GM23338 (cell line): ENCODE measurements around the gene SLCO3A1. TPM values are rescaled to one million over a fixed set of nuclear protein-coding genes. Genes with fewer than 3 reads are reported as not detected.

Source experiments
- ATAC-seq: fragments of 200-7000 bp; cut with Tn5 transposase; 3 replicates; pipeline ENCODE4 v1.9.1; 2020
- DNase-seq: peaks from one replicate; pipeline ENCODE4 v3.0.0-alpha.2; 2015; ENCODE audit warnings: low spot score
- H2AFZ ChIP-seq: fragments of 200-600 bp; sonication (generic); 2 replicates; pipeline ENCODE4 v1.8.0; 2016; ENCODE audit warnings: antibody characterized with exemption, mild to moderate bottlenecking, moderate library complexity
- H3F3A ChIP-seq: fragments of 200-600 bp; sonication (generic); replicated peaks from 2 replicates; pipeline ENCODE4 v1.8.0; 2017; ENCODE audit warnings: antibody characterized with exemption, mixed run types, low read depth
- H3K27ac ChIP-seq: fragments of 200-600 bp; sonication (generic); 2 replicates; pipeline ENCODE4 v1.6.1; 2016; ENCODE audit warnings: low read depth
- H3K27me3 ChIP-seq: fragments of 200-600 bp; sonication (generic); 2 replicates; pipeline ENCODE4 v1.8.0; 2016; ENCODE audit warnings: mild to moderate bottlenecking, mixed run types, moderate library complexity; ENCODE audit not compliant: insufficient read depth
- H3K36me3 ChIP-seq: fragments of 200-600 bp; sonication (generic); 2 replicates; pipeline ENCODE4 v1.8.0; 2016; ENCODE audit warnings: mild to moderate bottlenecking; ENCODE audit not compliant: insufficient read depth
- H3K4me1 ChIP-seq: fragments of 200-600 bp; sonication (generic); 2 replicates; pipeline ENCODE4 v1.8.0; 2016; ENCODE audit warnings: mild to moderate bottlenecking, moderate library complexity; ENCODE audit not compliant: insufficient read depth
- H3K4me2 ChIP-seq: fragments of 200-600 bp; sonication (generic); 2 replicates; pipeline ENCODE4 v1.7.1; 2017; ENCODE audit warnings: mixed run types
- H3K4me3 ChIP-seq: fragments of 200-600 bp; sonication (generic); 2 replicates; pipeline ENCODE4 v1.6.1; 2016; ENCODE audit warnings: mixed run types
- H3K79me2 ChIP-seq: fragments of 200-600 bp; sonication (generic); replicated peaks from 2 replicates; pipeline ENCODE4 v1.8.0; 2017; ENCODE audit warnings: mild to moderate bottlenecking; ENCODE audit not compliant: insufficient read depth
- H3K9me2 ChIP-seq: fragments of 200-600 bp; sonication (generic); 2 replicates; pipeline ENCODE4 v1.8.0; 2017; ENCODE audit not compliant: insufficient read depth
- H4K20me1 ChIP-seq: fragments of 200-600 bp; sonication (generic); replicated peaks from 2 replicates; pipeline ENCODE4 v1.8.0; 2017; ENCODE audit warnings: mild to moderate bottlenecking; ENCODE audit not compliant: insufficient read depth
- H3K27ac Mint-ChIP-seq: 2 replicates; pipeline ENCODE4 v1.8.0; 2020; ENCODE audit warnings: inconsistent platforms, mild to moderate bottlenecking, moderate library complexity, mixed read lengths
- H3K27me3 Mint-ChIP-seq: 3 replicates; pipeline ENCODE4 v1.8.0; 2022; ENCODE audit warnings: low read depth, mild to moderate bottlenecking, moderate library complexity, mixed read lengths, inconsistent platforms; ENCODE audit not compliant: insufficient read depth, poor library complexity
- H3K36me3 Mint-ChIP-seq: 3 replicates; pipeline ENCODE4 v1.8.0; 2021; ENCODE audit warnings: low read depth, mild to moderate bottlenecking, inconsistent platforms, moderate library complexity, mixed read lengths
- H3K4me1 Mint-ChIP-seq: 3 replicates; pipeline ENCODE4 v1.8.0; 2020; ENCODE audit warnings: mild to moderate bottlenecking, inconsistent platforms, mixed read lengths
- H3K4me3 Mint-ChIP-seq: 3 replicates; pipeline ENCODE4 v1.8.0; 2021; ENCODE audit warnings: moderate library complexity, mild to moderate bottlenecking, inconsistent platforms, mixed read lengths
- H3K9me3 Mint-ChIP-seq: 3 replicates; pipeline ENCODE4 v1.8.0; 2020; ENCODE audit warnings: moderate library complexity, mild to moderate bottlenecking, inconsistent platforms, mixed read lengths
- CTCF ChIP-seq, 2 experiments: fragments of 200-600 bp in 1 of 2; sonication (generic) in 1 of 2; conservative IDR thresholded peaks; 2 replicates each; pipeline versions ENCODE4 v1.5.1 to v1.6.1; 2016 to 2017; ENCODE audit warnings: antibody characterized with exemption in 2 of 2, low read depth in 2 of 2, mild to moderate bottlenecking in 2 of 2, moderate library complexity in 1 of 2
- ETS1 ChIP-seq: IDR thresholded peaks from 2 replicates; pipeline ENCODE4 v1.6.1; 2016; ENCODE audit warnings: antibody characterized with exemption
- ZNF331 ChIP-seq: fragments of 250-450 bp; sonication (Bioruptor Pico); IDR thresholded peaks from 2 replicates; pipeline ENCODE4 v1.5.0; 2020; ENCODE audit warnings: low read depth, mild to moderate bottlenecking, moderate library complexity
- ZNF462 ChIP-seq: fragments of 250-450 bp; sonication (Bioruptor Pico); IDR thresholded peaks from 2 replicates; pipeline ENCODE4 v1.5.0; 2020; ENCODE audit warnings: mild to moderate bottlenecking, moderate library complexity
- polyA plus RNA-seq: library from polyadenylated mRNA; unstranded; fragments of >200 nt; fragmentation: Nextera tagmentation; extraction: Ambion mirVana; gene quantifications from 2 replicates; pipeline ENCODE4 v1.2.1, GENCODE V29; 2016
- total RNA-seq: library from RNA; depleted of rRNA; stranded (reverse); fragments of >200 nt; shearing (Covaris generic); gene quantifications from 2 replicates; pipeline ENCODE4 v1.2.3, GENCODE V29; 2014

SLCO3A1 gene
- total and polyA plus RNA-seq, 2 experiments from 2014 or later, result 7.3 to 9.4 TPM

GRCh38 chr15:92023965-92024364 lies 170.5 kb downstream of the SLCO3A1 start:
- no peak overlapping the region for H3K4me3 Mint-ChIP-seq
- Histone ChIP-seq H3K27ac (no peak overlapping the region), H3K27me3 (no peaks in the 10 kb centered on the region), H3K36me3 (no peaks in the 10 kb centered on the region), H3K9me2 (no peaks in the 10 kb centered on the region), H3K4me2 (no peak overlapping the region), H3K4me1 (no peaks in the 10 kb centered on the region; the same call in 1 of the 2 replicates), H2AFZ (no peak overlapping the region), H4K20me1 (no peaks in the 10 kb centered on the region; the same call in 1 of the 2 replicates), H3K79me2 (peaks cover under 1% of the 10 kb centered on the region; the same call in 1 of the 2 replicates), H3F3A (no peaks in the 10 kb centered on the region), H3K4me3 (no peak overlapping the region)
- TF ChIP-seq CTCF (conservative IDR thresholded peaks at IDR 0.05; ENCODE audit: low read depth in 2 of 2) (no peak), ZNF462 (no peak)
- H3K27ac Mint-ChIP-seq, result no peak overlapping the region; the same call in 1 of the 2 replicates
- ATAC-seq (no peak), DNase-seq (no peak)
- no peaks in the 10 kb centered on the region for H3K36me3 Mint-ChIP-seq
- H3K4me1 Mint-ChIP-seq, result peaks cover 5% of the 10 kb centered on the region; the same call in 2 of the 3 replicates
- H3K9me3 Mint-ChIP-seq, result no peaks in the 10 kb centered on the region
- H3K27me3 Mint-ChIP-seq, result no peaks in the 10 kb centered on the region

- H3K27ac Mint-ChIP-seq, result no peak overlapping the region
- ATAC-seq, result no peak
- H3K36me3 Mint-ChIP-seq, result no peaks in the 10 kb centered on the region
Measured at GRCh38 chr15:92025706-92026270, 172.3 kb downstream of the SLCO3A1 start.

More at GRCh38 chr15:92025706-92026270, 172.3 kb downstream of the SLCO3A1 start:
- no peaks in the 10 kb centered on the region for H3K27me3 ChIP-seq
- H3K36me3 ChIP-seq, result no peaks in the 10 kb centered on the region
- DNase-seq, result no peak
- H2AFZ ChIP-seq, result no peak overlapping the region
- H4K20me1 ChIP-seq, result no peaks in the 10 kb centered on the region; the same call in 1 of the 2 replicates
- no peak overlapping the region for H3K4me2 ChIP-seq
- no peaks in the 10 kb centered on the region for H3K9me2 ChIP-seq
- no peaks in the 10 kb centered on the region for H3F3A ChIP-seq
- Mint-ChIP-seq H3K9me3 (no peaks in the 10 kb centered on the region), H3K4me3 (no peak overlapping the region), H3K4me1 (peaks cover 7% of the 10 kb centered on the region), H3K27me3 (no peaks in the 10 kb centered on the region)
- no peak overlapping the region for H3K4me3 ChIP-seq
- H3K79me2 ChIP-seq, result peaks cover 7% of the 10 kb centered on the region; the same call in 1 of the 2 replicates
- no peaks in the 10 kb centered on the region; the same call in 1 of the 2 replicates for H3K4me1 ChIP-seq
- TF ChIP-seq ZNF331 (no peak), ETS1 (no peak)
- no peak overlapping the region for H3K27ac ChIP-seq
